ENCODE results near the gene THUMPD2. TPM values are rescaled to one million over a fixed set of nuclear protein-coding genes. Genes with fewer than 3 reads are reported as not detected.

THUMPD2 gene
- total RNA-seq, 1 experiment from 2014 or later, result 19.6 TPM

GRCh38 chr2:39710807-39711206 lies 68.3 kb downstream of the THUMPD2 start:
- Mint-ChIP-seq H3K4me3 (no peak overlapping the region), H3K27me3 (ENCODE audit: low read depth) (no peaks in the 10 kb centered on the region), H3K4me1 (peaks cover 14% of the 10 kb centered on the region), H3K36me3 (peaks cover 6% of the 10 kb centered on the region; the same call in 1 of the 2 replicates), H3K9me3 (peaks cover 5% of the 10 kb centered on the region), H3K27ac (no peak overlapping the region)
- DNase-seq (ENCODE audit: low spot score), result no peak
- no peak for ATAC-seq
- ChIA-PET CTCF (no interaction called here), POLR2A (no interaction called here)
- TF ChIP-seq SOX15 (CRISPR knock-in tag; IDR thresholded peaks at IDR 0.05), result no peak
- TF ChIP-seq KAT7 (CRISPR knock-in tag; IDR thresholded peaks at IDR 0.05; ENCODE audit: borderline replicate concordance), result no peak
- TF ChIP-seq GRHL2 (CRISPR knock-in tag; IDR thresholded peaks at IDR 0.05; ENCODE audit: insufficient replicate concordance, severe bottlenecking), result no peak
- TF ChIP-seq AFF4 (CRISPR knock-in tag; IDR thresholded peaks at IDR 0.05; ENCODE audit: borderline replicate concordance), result no peak
- no peak for TF ChIP-seq ZBTB21 (CRISPR knock-in tag; IDR thresholded peaks at IDR 0.05; ENCODE audit: borderline replicate concordance)

- peaks cover 10% of the 10 kb centered on the region for H3K4me1 Mint-ChIP-seq
- no peaks in the 10 kb centered on the region for H3K27me3 Mint-ChIP-seq (ENCODE audit: low read depth)
- peak overlapping the region; percentile 41 for H3K27ac Mint-ChIP-seq
- H3K9me3 Mint-ChIP-seq, result peaks cover 5% of the 10 kb centered on the region
- H3K36me3 Mint-ChIP-seq, result peaks cover 7% of the 10 kb centered on the region
- CTCF ChIA-PET, result interaction anchor here (0.6 kb wide), 1 partner anchor 11 kb away, joined by 3 read pairs; no protein-coding TSS in a partner anchor
- TF ChIP-seq HMGA2 (CRISPR knock-in tag; IDR thresholded peaks at IDR 0.05) (no peak), USF1 (CRISPR knock-in tag; IDR thresholded peaks at IDR 0.05) (no peak), ESRRA (CRISPR knock-in tag; IDR thresholded peaks at IDR 0.05; ENCODE audit: borderline replicate concordance) (no peak), EMX1 (CRISPR knock-in tag; IDR thresholded peaks at IDR 0.05) (no peak)
- POLR2A ChIA-PET, result no interaction called here
- no peak for ATAC-seq
- no peak for DNase-seq (ENCODE audit: low spot score)
- no peak overlapping the region for H3K4me3 Mint-ChIP-seq
Observed at GRCh38 chr2:39708003-39708402, 71.1 kb downstream of the THUMPD2 start.

- DNase-seq (ENCODE audit: low spot score) (no peak), ATAC-seq (no peak)
- CTCF ChIA-PET, result no interaction called here
- H3K4me1 Mint-ChIP-seq, result peaks cover 10% of the 10 kb centered on the region
- no peak overlapping the region for H3K4me3 Mint-ChIP-seq
- H3K9me3 Mint-ChIP-seq, result peaks cover 10% of the 10 kb centered on the region
- H3K36me3 Mint-ChIP-seq, result peaks cover 14% of the 10 kb centered on the region
- POLR2A ChIA-PET, result no interaction called here
- H3K27me3 Mint-ChIP-seq (ENCODE audit: low read depth), result no peaks in the 10 kb centered on the region
- no peak overlapping the region for H3K27ac Mint-ChIP-seq
- no peak for TF ChIP-seq ZNF138 (CRISPR knock-in tag; conservative IDR thresholded peaks at IDR 0.05)
- TF ChIP-seq IRF1 (CRISPR knock-in tag; IDR thresholded peaks at IDR 0.05), result no peak
- TF ChIP-seq TEAD1 (CRISPR knock-in tag; IDR thresholded peaks at IDR 0.05), result no peak
- no peak for TF ChIP-seq ZSCAN18 (CRISPR knock-in tag; IDR thresholded peaks at IDR 0.05)
- no peak for TF ChIP-seq MXD4 (CRISPR knock-in tag; IDR thresholded peaks at IDR 0.05; ENCODE audit: borderline replicate concordance)
- TF ChIP-seq NR1H2 (CRISPR knock-in tag; IDR thresholded peaks at IDR 0.05), result no peak
- TF ChIP-seq ZNF263 (CRISPR knock-in tag; IDR thresholded peaks at IDR 0.05; ENCODE audit: low read depth), result no peak
- TF ChIP-seq ZBTB43 (CRISPR knock-in tag; IDR thresholded peaks at IDR 0.05), result no peak
- no peak for TF ChIP-seq NFATC4 (CRISPR knock-in tag; IDR thresholded peaks at IDR 0.05)
- no peak for TF ChIP-seq TEAD4 (CRISPR knock-in tag; IDR thresholded peaks at IDR 0.05)
- TF ChIP-seq ATF6 (CRISPR knock-in tag; IDR thresholded peaks at IDR 0.05), result no peak
- TF ChIP-seq HMGXB4 (CRISPR knock-in tag; IDR thresholded peaks at IDR 0.05), result no peak
- TF ChIP-seq FOXJ3 (CRISPR knock-in tag; IDR thresholded peaks at IDR 0.05; ENCODE audit: borderline replicate concordance), result no peak
Observed at GRCh38 chr2:39706945-39707344, 72.1 kb downstream of the THUMPD2 start.
